GM12878 (cell line): ENCODE measurements around the gene SIVA1. TPM values are rescaled to one million over a fixed set of nuclear protein-coding genes. Genes with fewer than 3 reads are reported as not detected.

Experiments
- ATAC-seq: fragments of 200-7000 bp; cut with Tn5 transposase; 3 replicates; pipeline ENCODE4 v1.9.1; 2020; ENCODE audit warnings: mild to moderate bottlenecking, moderate library complexity
- BruUV-seq: library from RNA; stranded (reverse); fragments of 400-500 nt; replicated peaks from 2 replicates; lab custom pipeline; 2021; lab: Mats Ljungman, UMichigan
- CTCF ChIA-PET: fragments of 300-600 bp; sonication (Branson Sonifier 250); formaldehyde crosslinking; extraction: SDS; loops from one replicate; lab custom pipeline; 2021; ENCODE audit warnings: inconsistent platforms; lab: Yijun Ruan, JAX
- POLR2A ChIA-PET: fragments of 350-600 bp; formaldehyde crosslinking; extraction: SDS; loops from one replicate; lab custom pipeline; 2021; ENCODE audit warnings: inconsistent platforms; lab: Charles Lee
- RAD21 ChIA-PET: fragments of 300-600 bp; sonication (Branson Sonifier 250); formaldehyde crosslinking; loops from one replicate; lab custom pipeline; 2023; ENCODE audit warnings: antibody characterized with exemption; ENCODE audit not compliant: unreplicated experiment; lab: Charles Lee
- SMC1A ChIA-PET: fragments of 300-600 bp; sonication (Branson Sonifier 250); formaldehyde crosslinking; loops from one replicate; lab custom pipeline; 2023; ENCODE audit not compliant: unreplicated experiment, uncharacterized antibody; lab: Charles Lee
- DNase-seq: peaks from one replicate; pipeline ENCODE4 v3.0.0-alpha.2; 2011; ENCODE audit warnings: low read depth, low spot score
- FAIRE-seq: peaks from 3 replicates; lab custom pipeline; 2011; peaks lifted over from hg19 to GRCh38; lab: Jason Lieb, UNC
- H2AFZ ChIP-seq: 2 replicates; pipeline ENCODE4 v1.6.0; 2011; ENCODE audit warnings: low read depth, low read length, control low read depth; ENCODE audit not compliant: control insufficient read depth
- H3K27ac ChIP-seq: 2 replicates; pipeline ENCODE4 v1.5.1; 2011; ENCODE audit warnings: control low read depth; ENCODE audit not compliant: control insufficient read depth, insufficient read depth
- H3K27me3 ChIP-seq, 2 experiments: replicated peaks in 1 of 2; 2 replicates each; pipeline versions ENCODE4 v1.6.0 to v1.6.1; 2011; ENCODE audit warnings: low read length in 1 of 2; ENCODE audit not compliant: control insufficient read depth in 2 of 2, insufficient read depth in 2 of 2
- H3K36me3 ChIP-seq, 2 experiments: 2 replicates each; pipeline ENCODE4 v1.5.1; 2011; ENCODE audit warnings: low read length in 1 of 2; ENCODE audit not compliant: control insufficient read depth in 2 of 2, insufficient read depth in 2 of 2
- H3K4me1 ChIP-seq: 2 replicates; pipeline ENCODE4 v1.6.1; 2011; ENCODE audit warnings: mild to moderate bottlenecking, low read length, moderate library complexity, mixed read lengths; ENCODE audit not compliant: control insufficient read depth, insufficient read depth
- H3K4me2 ChIP-seq: 2 replicates; pipeline ENCODE4 v1.6.0; 2011; ENCODE audit warnings: control low read depth; ENCODE audit not compliant: control insufficient read depth, insufficient read depth
- H3K4me3 ChIP-seq: fragments of 200-600 bp; sonication (generic); 2 replicates; pipeline ENCODE4 v1.5.1; 2016
- H3K79me2 ChIP-seq: 2 replicates; pipeline ENCODE4 v1.6.0; 2011; ENCODE audit warnings: low read length; ENCODE audit not compliant: control insufficient read depth, insufficient read depth
- H3K9ac ChIP-seq: 2 replicates; pipeline ENCODE4 v1.8.0; 2011; ENCODE audit warnings: low read length, control low read depth, mixed read lengths; ENCODE audit not compliant: control insufficient read depth, insufficient read depth
- H3K9me3 ChIP-seq: replicated peaks from 3 replicates; pipeline ENCODE4 v1.5.1; 2011; ENCODE audit warnings: mild to moderate bottlenecking, low read length; ENCODE audit not compliant: control insufficient read depth, insufficient read depth
- H4K20me1 ChIP-seq: 2 replicates; pipeline ENCODE4 v1.6.0; 2011; ENCODE audit not compliant: control insufficient read depth, insufficient read depth
- CBX3 ChIP-seq: fragments of 200-600 bp; sonication (generic); IDR thresholded peaks from 2 replicates; pipeline ENCODE4 v1.6.1; 2016; ENCODE audit warnings: low read depth, borderline replicate concordance
- E2F4 ChIP-seq: IDR thresholded peaks from 2 replicates; pipeline ENCODE4 v1.6.1; 2012; ENCODE audit warnings: low read depth, low read length, improper control_type of control experiment
- HDGF ChIP-seq: fragments of 450-650 bp; IDR thresholded peaks from 2 replicates; pipeline ENCODE4 v1.6.1; 2016; ENCODE audit warnings: antibody characterized with exemption
- MYB ChIP-seq: fragments of 150-350 bp; IDR thresholded peaks from 2 replicates; pipeline ENCODE4 v1.6.1; 2014; ENCODE audit warnings: mild to moderate bottlenecking, low read depth, low read length, borderline replicate concordance
- TBL1XR1 ChIP-seq: IDR thresholded peaks from 2 replicates; pipeline ENCODE4 v1.6.1; 2012; ENCODE audit warnings: low read depth, low read length, improper control_type of control experiment
- WGBS: methylation state at CpG from one replicate; pipeline ENCODE4 v1.1.6; 2016; ENCODE audit warnings: low lambda C conversion rate; ENCODE audit not compliant: insufficient replicate concordance, insufficient coverage; ENCODE audit errors: missing lambda C conversion rate; 5-methylcytosine and 5-hydroxymethylcytosine counted together
- in situ Hi-C: fragments of 300-500 bp; cut with MboI; formaldehyde crosslinking; loops from 9 replicates; pipeline ENCODE4 v1.14.3; 2018; ENCODE audit warnings: mixed read lengths
- intact Hi-C: fragments of 100-400 bp; cut with micrococcal nuclease; formaldehyde crosslinking; loops from one replicate; pipeline ENCODE4 v1.14.2; 2022; ENCODE audit not compliant: unreplicated experiment
- polyA plus RNA-seq, 11 experiments: library from polyadenylated mRNA; depleted of rRNA in 4 of 11; unstranded in 6 of 11; stranded (reverse) in 5 of 11; fragments of >200 nt; fragmentation: Nextera tagmentation in 4 of 11; fragmentation: Illumina TruSeq in 1 of 11; extraction: Ambion mirVana in 4 of 11; extraction: Trizol in 1 of 11; gene quantifications; 1 replicate in 1 of 11; 2 replicates in 10 of 11; pipeline versions ENCODE4 v1.2.1 to v1.2.3, GENCODE V29; 2011 to 2016; ENCODE audit warnings: inconsistent platforms in 2 of 11, missing spikeins in 2 of 11, low read depth in 1 of 11
- total RNA-seq, 4 experiments: library from RNA; depleted of rRNA in 3 of 4; stranded (reverse); fragments of >200 nt in 3 of 4; fragmentation: Illumina TruSeq in 1 of 4; extraction: Trizol in 1 of 4; gene quantifications; 2 replicates each; pipeline versions ENCODE4 v1.2.1 to v1.2.3, GENCODE V29; 2013 to 2021

The SIVA1 gene
- total and polyA plus RNA-seq, 10 of the 15 experiments (the other 5 are each of a cell fraction or from before 2014, with no cell fraction given): 4.6 to 282 (median 106) TPM

DNA sequence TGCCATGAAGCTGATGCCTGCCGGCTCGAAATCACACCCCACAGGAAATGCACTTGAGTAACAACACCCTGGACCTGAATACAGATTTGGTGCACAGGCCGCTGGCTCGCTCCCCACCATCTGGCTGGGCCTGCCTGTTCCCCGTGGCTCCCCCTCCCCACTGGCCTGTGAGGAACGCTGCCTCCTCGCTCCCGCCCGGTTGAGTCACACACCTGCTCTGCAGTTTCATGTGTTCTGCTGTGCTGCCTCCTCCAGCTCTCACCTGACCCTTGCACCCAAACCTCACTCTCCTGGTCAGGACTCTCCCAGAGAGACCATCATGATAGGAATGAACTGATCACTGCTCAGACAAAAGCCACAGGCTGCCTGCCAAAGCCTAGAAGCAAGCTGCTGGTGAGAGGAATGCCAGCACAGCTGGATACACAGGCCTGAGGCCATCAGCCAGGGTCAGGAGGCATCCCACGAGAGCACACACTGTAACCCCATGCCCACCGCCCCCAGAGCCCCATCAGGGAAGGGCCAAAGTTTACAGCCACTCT, 3.8 kb upstream of the SIVA1 start (continued):
- no peak for TF ChIP-seq E2F4

GRCh38 chr14:104750056-104750752, 2.7 kb upstream of the SIVA1 start:
- intact Hi-C loops (no loop called here), in situ Hi-C loops (no loop called here)
- H3K4me2 ChIP-seq: no peak overlapping the region

More at GRCh38 chr14:104750056-104750752, 2.7 kb upstream of the SIVA1 start:
- Histone ChIP-seq H3K27ac (no peak overlapping the region), H3K27me3 (no peaks in the 10 kb centered on the region), H3K79me2 (peaks cover 23% of the 10 kb centered on the region), H3K9ac (no peak overlapping the region), H4K20me1 (no peaks in the 10 kb centered on the region), H3K4me3 (no peak overlapping the region), H3K36me3 (no peaks in the 10 kb centered on the region), H3K4me1 (peaks cover 19% of the 10 kb centered on the region), H2AFZ (peak overlapping the region; percentile 13; the same call in 1 of the 2 replicates), H3K9me3 (no peaks in the 10 kb centered on the region; the same call in 2 of the 3 replicates)
- DNase-seq (no peak), FAIRE-seq (no peak), ATAC-seq (no peak)
- ChIA-PET SMC1A (interaction anchor here (1.3 kb wide), 1 partner anchor 66 kb away, joined by 3 read pairs; no protein-coding TSS in a partner anchor), POLR2A (interaction anchor here (0.6 to 0.9 kb wide), 2 partner anchors 46 to 307 kb away, joined by 4 read pairs; no protein-coding TSS in a partner anchor), CTCF (interaction anchor here (0.7 to 1.5 kb wide), 6 partner anchors 14 to 155 kb away, joined by 3 to 5 read pairs (median 3); no protein-coding TSS in a partner anchor), RAD21 (no interaction called here)
- TF ChIP-seq TBL1XR1 (no peak), MYB (no peak), HDGF (no peak), CBX3 (no peak)
- WGBS: 62% methylated on average over 12 of the region's 12 CpGs
- BruUV-seq: no TSS peak
